GM21528 (cell line): ENCODE data around the gene OXER1.

Experiments
- ATAC-seq: cut with Tn5 transposase; IDR thresholded peaks from one replicate; pipeline ENCODE4 v1.9.1; 2021; ENCODE audit warnings: mild to moderate bottlenecking, moderate library complexity; ENCODE audit not compliant: unreplicated experiment, low FRiP score

OXER1 gene

GRCh38 chr2:42770288-42771131 is 6.6 kb upstream of the OXER1 start:
- ATAC-seq, result no peak

- no peak for ATAC-seq
Observed at GRCh38 chr2:42769583-42770287, 5.8 kb upstream of the OXER1 start.

- ATAC-seq, result no peak
Observed at GRCh38 chr2:42768706-42769256, 4.8 kb upstream of the OXER1 start.

- no peak for ATAC-seq
Observed at GRCh38 chr2:42767899-42768705, 4.2 kb upstream of the OXER1 start.

- no peak for ATAC-seq
Observed at GRCh38 chr2:42767080-42767898, 3.4 kb upstream of the OXER1 start.

GRCh38 chr2:42765686-42766085 is 1.8 kb upstream of the OXER1 start:
- ATAC-seq, result no peak

- ATAC-seq, result no peak
Observed at GRCh38 chr2:42764901-42765300, 966 bp upstream of the OXER1 start.

GRCh38 chr2:42762823-42763804 is 821 bp downstream of the OXER1 start:
- ATAC-seq, result no peak

GRCh38 chr2:42762155-42762554 is 1.8 kb downstream of the OXER1 start:
- no peak for ATAC-seq

- ATAC-seq, result no peak
Observed at GRCh38 chr2:42761554-42761953, 2.4 kb downstream of the OXER1 start.

- no peak for ATAC-seq
Observed at GRCh38 chr2:42758751-42759150, 5.2 kb downstream of the OXER1 start.

GRCh38 chr2:42757981-42758740 is 5.8 kb downstream of the OXER1 start:
- no peak for ATAC-seq

GRCh38 chr2:42756966-42757513 is 6.9 kb downstream of the OXER1 start:
- ATAC-seq, result no peak

GRCh38 chr2:42756150-42756775 is 7.7 kb downstream of the OXER1 start:
- no peak for ATAC-seq

- ATAC-seq, result no peak
Observed at GRCh38 chr2:42755191-42755880, 8.6 kb downstream of the OXER1 start.

- no peak for ATAC-seq
Observed at GRCh38 chr2:42754776-42755140, 9.2 kb downstream of the OXER1 start.
